ENCODE measurements around the gene SENP1. TPM values are rescaled to one million over a fixed set of nuclear protein-coding genes. Genes with fewer than 3 reads are reported as not detected.

Gene SENP1
- total and polyA plus RNA-seq, 2 of the 4 experiments (the other 2 are of a cell fraction) = 7.2 to 25.3 TPM

GRCh38 chr12:47993491-47993890, 112.4 kb downstream of the SENP1 start:
- H3K56ac ChIP-seq (ENCODE audit: extremely low read depth, insufficient read depth, low read length) = no peak overlapping the region; the same call in 1 of the 2 replicates
- H2BK15ac ChIP-seq (ENCODE audit: low read depth, low read length) = no peak overlapping the region
- H4K5ac ChIP-seq (ENCODE audit: low read depth, low read length) = no peak overlapping the region
- in situ Hi-C loops (cut with MboI; ENCODE audit: low sequenced_read_pairs) = no loop called here
- ChIA-PET CTCF (no interaction called here), POLR2A (ENCODE audit: unreplicated experiment) (no interaction called here)
- dilution Hi-C loops (cut with HindIII; ENCODE audit: low sequenced_read_pairs, unreplicated experiment) = no loop called here
- H3K9me1 ChIP-seq (ENCODE audit: insufficient read depth, low read length) = no peaks in the 10 kb centered on the region
- peaks cover 69% of the 10 kb centered on the region for H3K27me3 ChIP-seq (ENCODE audit: control insufficient read depth, insufficient read depth, low read length)
- no peak overlapping the region for H2AK9ac ChIP-seq (replicated peaks; ENCODE audit: low read depth, low read length, poor library complexity)
- no peaks in the 10 kb centered on the region; the same call in 1 of the 2 replicates for H3K4me1 ChIP-seq (ENCODE audit: control insufficient read depth, insufficient read depth, low read length)
- H3K4me2 ChIP-seq (ENCODE audit: low read depth, low read length) = no peak overlapping the region
- H3K27ac ChIP-seq (ENCODE audit: insufficient read depth, low read length) = no peak overlapping the region
- H4K20me1 ChIP-seq (ENCODE audit: insufficient read depth, low read length) = no peaks in the 10 kb centered on the region
- no TSS peak for BruUV-seq (replicated peaks)
- no peak overlapping the region for H3K9ac ChIP-seq (ENCODE audit: low read depth, low read length)
- H3K4ac ChIP-seq (ENCODE audit: low read depth, low read length) = no peak overlapping the region
- no peak overlapping the region for H2AFZ ChIP-seq (replicated peaks; ENCODE audit: low read length, poor library complexity)
- no peak overlapping the region for H2BK20ac ChIP-seq (ENCODE audit: low read depth, low read length)
- H2AK5ac ChIP-seq (ENCODE audit: low read depth, low read length) = no peak overlapping the region
- no peak overlapping the region for H4K91ac ChIP-seq (ENCODE audit: insufficient read depth, low read depth, low read length)
- H3K23ac ChIP-seq (ENCODE audit: low read depth, low read length) = no peak overlapping the region
- intact Hi-C loops (cut with micrococcal nuclease) = no loop called here
- TF ChIP-seq, protein P1, sequence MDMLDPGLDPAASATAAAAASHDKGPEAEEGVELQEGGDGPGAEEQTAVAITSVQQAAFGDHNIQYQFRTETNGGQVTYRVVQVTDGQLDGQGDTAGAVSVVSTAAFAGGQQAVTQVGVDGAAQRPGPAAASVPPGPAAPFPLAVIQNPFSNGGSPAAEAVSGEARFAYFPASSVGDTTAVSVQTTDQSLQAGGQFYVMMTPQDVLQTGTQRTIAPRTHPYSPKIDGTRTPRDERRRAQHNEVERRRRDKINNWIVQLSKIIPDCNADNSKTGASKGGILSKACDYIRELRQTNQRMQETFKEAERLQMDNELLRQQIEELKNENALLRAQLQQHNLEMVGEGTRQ (IDR thresholded peaks at IDR 0.05; ENCODE audit: low read depth, low read length) = no peak
- no peak for TF ChIP-seq RFX5 (IDR thresholded peaks at IDR 0.05; ENCODE audit: low read depth, low read length)
- no peak for TF ChIP-seq CEBPB (IDR thresholded peaks at IDR 0.05; ENCODE audit: low read depth, low read length)
- no peak for TF ChIP-seq NFE2L2 (IDR thresholded peaks at IDR 0.05; ENCODE audit: low read depth, low read length)
- TF ChIP-seq, protein P2, sequence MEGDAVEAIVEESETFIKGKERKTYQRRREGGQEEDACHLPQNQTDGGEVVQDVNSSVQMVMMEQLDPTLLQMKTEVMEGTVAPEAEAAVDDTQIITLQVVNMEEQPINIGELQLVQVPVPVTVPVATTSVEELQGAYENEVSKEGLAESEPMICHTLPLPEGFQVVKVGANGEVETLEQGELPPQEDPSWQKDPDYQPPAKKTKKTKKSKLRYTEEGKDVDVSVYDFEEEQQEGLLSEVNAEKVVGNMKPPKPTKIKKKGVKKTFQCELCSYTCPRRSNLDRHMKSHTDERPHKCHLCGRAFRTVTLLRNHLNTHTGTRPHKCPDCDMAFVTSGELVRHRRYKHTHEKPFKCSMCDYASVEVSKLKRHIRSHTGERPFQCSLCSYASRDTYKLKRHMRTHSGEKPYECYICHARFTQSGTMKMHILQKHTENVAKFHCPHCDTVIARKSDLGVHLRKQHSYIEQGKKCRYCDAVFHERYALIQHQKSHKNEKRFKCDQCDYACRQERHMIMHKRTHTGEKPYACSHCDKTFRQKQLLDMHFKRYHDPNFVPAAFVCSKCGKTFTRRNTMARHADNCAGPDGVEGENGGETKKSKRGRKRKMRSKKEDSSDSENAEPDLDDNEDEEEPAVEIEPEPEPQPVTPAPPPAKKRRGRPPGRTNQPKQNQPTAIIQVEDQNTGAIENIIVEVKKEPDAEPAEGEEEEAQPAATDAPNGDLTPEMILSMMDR (conservative IDR thresholded peaks at IDR 0.05; ENCODE audit: low read depth, low read length) = no peak
- no peak for TF ChIP-seq MAFK (IDR thresholded peaks at IDR 0.05; ENCODE audit: low read depth, low read length)
- no peak for TF ChIP-seq ELK1 (IDR thresholded peaks at IDR 0.05; ENCODE audit: borderline replicate concordance, low read depth, low read length)
- no peak for TF ChIP-seq BHLHE40 (IDR thresholded peaks at IDR 0.05; ENCODE audit: low read depth, low read length)
- TF ChIP-seq POLR2A (IDR thresholded peaks at IDR 0.05; ENCODE audit: low read depth, low read length) = no peak
- no peak for TF ChIP-seq MXI1 (IDR thresholded peaks at IDR 0.05; ENCODE audit: borderline replicate concordance, low read depth, low read length)
- no peak for TF ChIP-seq RAD21 (IDR thresholded peaks at IDR 0.05; ENCODE audit: low read length)
- TF ChIP-seq MAZ (IDR thresholded peaks at IDR 0.05; ENCODE audit: borderline replicate concordance, low read depth, low read length) = no peak
- TF ChIP-seq RCOR1 (IDR thresholded peaks at IDR 0.05; ENCODE audit: insufficient replicate concordance, low read length) = no peak
- H3K9me3 ChIP-seq (ENCODE audit: control insufficient read depth, insufficient read depth, low read length) = no peaks in the 10 kb centered on the region
- DNase-seq (no peak), ATAC-seq (ENCODE audit: low read depth) (no peak)
- no peak overlapping the region for H3K18ac ChIP-seq (ENCODE audit: low read depth, low read length)
- H4K8ac ChIP-seq (ENCODE audit: low read depth in 2 of 2, low read length in 2 of 2) = no peak overlapping the region
- no peaks in the 10 kb centered on the region for H3K36me3 ChIP-seq (ENCODE audit: control insufficient read depth, insufficient read depth, low read length)
- no CpG with 5 or more reads among the region's 5 CpGs for whole genome bisulfite sequencing, 2 experiments (ENCODE audit: extremely low coverage in 2 of 2, insufficient read length in 1 of 2)
- no peak overlapping the region for H3K4me3 ChIP-seq (ENCODE audit: insufficient read depth, low read depth, low read length)
- no peaks in the 10 kb centered on the region for H3K79me1 ChIP-seq (ENCODE audit: low read depth in 1 of 2, low read length in 2 of 2)
- no peak overlapping the region for H2BK5ac ChIP-seq (ENCODE audit: low read depth, low read length, poor library complexity, severe bottlenecking)
- no peak overlapping the region for H2BK120ac ChIP-seq (ENCODE audit: low read depth, low read length)
- H3K14ac ChIP-seq (replicated peaks; ENCODE audit: low read depth, low read length) = no peak overlapping the region

Measured in IMR-90 (cell line).